GM23248 (cell line): ENCODE results near the gene AZGP1. TPM values are rescaled to one million over a fixed set of nuclear protein-coding genes. Genes with fewer than 3 reads are reported as not detected.
"Not testable (repeated sequence)": the region's sequence is repeated elsewhere in the genome, so short reads cannot be mapped to it uniquely, and the experiment has no call there.

Source experiments
- DNase-seq: peaks from one replicate; pipeline ENCODE4 v3.0.0-alpha.2; 2015
- H2AFZ ChIP-seq: fragments of 200-600 bp; sonication (generic); 2 replicates; pipeline ENCODE4 v1.6.1; 2016; ENCODE audit warnings: antibody characterized with exemption
- H3F3A ChIP-seq: fragments of 200-600 bp; sonication (generic); 2 replicates; pipeline ENCODE4 v1.6.1; 2016; ENCODE audit warnings: mild to moderate bottlenecking, antibody characterized with exemption, mixed run types; ENCODE audit not compliant: insufficient read depth
- H3K27ac ChIP-seq: fragments of 200-600 bp; sonication (generic); 2 replicates; pipeline ENCODE4 v1.5.1; 2016; ENCODE audit warnings: mild to moderate bottlenecking
- H3K27me3 ChIP-seq: fragments of 200-600 bp; sonication (generic); replicated peaks from 2 replicates; pipeline ENCODE4 v1.6.1; 2016; ENCODE audit warnings: mild to moderate bottlenecking; ENCODE audit not compliant: insufficient read depth
- H3K36me3 ChIP-seq: fragments of 200-600 bp; sonication (generic); 2 replicates; pipeline ENCODE4 v1.6.1; 2016; ENCODE audit warnings: low read depth, mild to moderate bottlenecking
- H3K4me1 ChIP-seq: fragments of 200-600 bp; sonication (generic); 2 replicates; pipeline ENCODE4 v1.6.1; 2016; ENCODE audit warnings: mild to moderate bottlenecking; ENCODE audit not compliant: insufficient read depth
- H3K4me2 ChIP-seq: fragments of 200-600 bp; sonication (generic); one replicate; pipeline ENCODE4 v1.6.1; 2016; ENCODE audit warnings: mild to moderate bottlenecking; ENCODE audit not compliant: unreplicated experiment
- H3K4me3 ChIP-seq: fragments of 200-600 bp; sonication (generic); 2 replicates; pipeline ENCODE4 v1.5.1; 2016; ENCODE audit warnings: mild to moderate bottlenecking
- H3K79me2 ChIP-seq: fragments of 200-600 bp; sonication (generic); 2 replicates; pipeline ENCODE4 v1.6.1; 2016; ENCODE audit warnings: mild to moderate bottlenecking; ENCODE audit not compliant: insufficient read depth
- H3K9ac ChIP-seq: fragments of 200-600 bp; sonication (generic); 2 replicates; pipeline ENCODE4 v1.6.1; 2016; ENCODE audit warnings: mild to moderate bottlenecking
- H3K9me2 ChIP-seq: fragments of 200-600 bp; sonication (generic); 2 replicates; pipeline ENCODE4 v1.6.1; 2016; ENCODE audit warnings: mixed run types, mild to moderate bottlenecking, moderate library complexity; ENCODE audit not compliant: insufficient read depth
- H3K9me3 ChIP-seq: fragments of 200-600 bp; sonication (generic); one replicate; pipeline ENCODE4 v1.6.1; 2017; ENCODE audit warnings: low read depth
- H4K20me1 ChIP-seq: fragments of 200-600 bp; sonication (generic); 2 replicates; pipeline ENCODE4 v1.6.0; 2016; ENCODE audit not compliant: insufficient read depth
- EZH2 ChIP-seq: fragments of 200-600 bp; sonication (generic); IDR thresholded peaks from 2 replicates; pipeline ENCODE4 v1.6.1; 2018; ENCODE audit warnings: antibody characterized with exemption, mild to moderate bottlenecking; ENCODE audit not compliant: insufficient read depth, poor library complexity, severe bottlenecking
- EZH2phosphoT487 ChIP-seq: fragments of 200-600 bp; sonication (generic); IDR thresholded peaks from 2 replicates; pipeline ENCODE4 v1.6.1; 2018; ENCODE audit warnings: antibody characterized with exemption, moderate library complexity, mild to moderate bottlenecking, low read depth; ENCODE audit not compliant: insufficient read depth
- WGBS, 2 experiments: methylation state at CpG; one replicate each; pipeline ENCODE4 v1.1.6; 2015 to 2017; ENCODE audit warnings: low lambda C conversion rate in 2 of 2, low coverage in 1 of 2; ENCODE audit errors: missing lambda C conversion rate in 2 of 2; 5-methylcytosine and 5-hydroxymethylcytosine counted together
- in situ Hi-C: fragments of 300-500 bp; cut with MboI; formaldehyde crosslinking; loops from 2 replicates; pipeline ENCODE4 v1.15.0; 2020
- polyA plus RNA-seq: library from polyadenylated mRNA; unstranded; fragments of >200 nt; fragmentation: Nextera tagmentation; extraction: Ambion mirVana; gene quantifications from 2 replicates; pipeline ENCODE4 v1.2.1, GENCODE V29; 2016
- total RNA-seq: library from RNA; depleted of rRNA; stranded (reverse); fragments of >200 nt; shearing (Covaris generic); gene quantifications from 2 replicates; pipeline ENCODE4 v1.2.3, GENCODE V29; 2014

The AZGP1 gene
- total and polyA plus RNA-seq, 2 experiments from 2014 or later, result not detected

GRCh38 chr7:100011516-100011915 lies 35.7 kb upstream of the AZGP1 start:
- Histone ChIP-seq H3K79me2 (peaks cover 11% of the 10 kb centered on the region), H3K27me3 (no peaks in the 10 kb centered on the region; the same call in 1 of the 2 replicates), H4K20me1 (no peaks in the 10 kb centered on the region), H3K4me2 (no peak overlapping the region), H3K9ac (no peak overlapping the region), H3K36me3 (no peaks in the 10 kb centered on the region), H3K9me2 (no peaks in the 10 kb centered on the region), H3K9me3 (no peaks in the 10 kb centered on the region), H3K27ac (no peak overlapping the region), H2AFZ (no peak overlapping the region), H3F3A (no peaks in the 10 kb centered on the region), H3K4me3 (no peak overlapping the region), H3K4me1 (no peaks in the 10 kb centered on the region)
- TF ChIP-seq EZH2phosphoT487 (no peak), EZH2 (no peak)
- in situ Hi-C loops, result no loop called here
- no peak for DNase-seq
- WGBS, 2 experiments, result 40 to 52% methylated on average over 3 of the region's 3 CpGs

- TF ChIP-seq EZH2phosphoT487 (no peak), EZH2 (no peak)
- in situ Hi-C loops, result no loop called here
- Histone ChIP-seq H4K20me1 (no peaks in the 10 kb centered on the region), H3K4me2 (no peak overlapping the region), H3K9me2 (no peaks in the 10 kb centered on the region), H3K79me2 (peaks cover 5% of the 10 kb centered on the region), H3K27me3 (no peaks in the 10 kb centered on the region; the same call in 1 of the 2 replicates), H3K27ac (no peak overlapping the region), H3K9ac (no peak overlapping the region), H3K4me3 (no peak overlapping the region), H3K9me3 (no peaks in the 10 kb centered on the region), H3K36me3 (no peaks in the 10 kb centered on the region), H2AFZ (no peak overlapping the region), H3F3A (no peaks in the 10 kb centered on the region), H3K4me1 (no peaks in the 10 kb centered on the region)
- no peak for DNase-seq
- WGBS, 2 experiments, result 26 to 71% methylated on average over 1 to 2 of the region's 2 CpGs
Observed at GRCh38 chr7:100010901-100011300, 35.1 kb upstream of the AZGP1 start.

- 46 to 51% methylated on average over 8 of the region's 8 CpGs for WGBS, 2 experiments
- H3K79me2 ChIP-seq, H3K4me2 ChIP-seq, H3K27me3 ChIP-seq, H4K20me1 ChIP-seq, H3K9ac ChIP-seq, H3K4me1 ChIP-seq, H3K4me3 ChIP-seq, H2AFZ ChIP-seq, in situ Hi-C loops, H3K9me3 ChIP-seq, H3K9me2 ChIP-seq, H3K36me3 ChIP-seq, DNase-seq, H3F3A ChIP-seq, H3K27ac ChIP-seq: not testable (repeated sequence)
Observed at GRCh38 chr7:100009952-100010351, 34.1 kb upstream of the AZGP1 start.

- Histone ChIP-seq H3K36me3 (no peaks in the 10 kb centered on the region), H3K4me1 (no peaks in the 10 kb centered on the region), H2AFZ (no peak overlapping the region), H3K9me2 (no peaks in the 10 kb centered on the region), H4K20me1 (no peaks in the 10 kb centered on the region), H3K27me3 (no peaks in the 10 kb centered on the region; the same call in 1 of the 2 replicates), H3K27ac (no peak overlapping the region), H3F3A (no peaks in the 10 kb centered on the region), H3K4me3 (no peak overlapping the region), H3K9me3 (no peaks in the 10 kb centered on the region), H3K9ac (no peak overlapping the region), H3K4me2 (no peak overlapping the region), H3K79me2 (no peaks in the 10 kb centered on the region)
- no peak for DNase-seq
- 44 to 51% methylated on average over 10 of the region's 10 CpGs for WGBS, 2 experiments
- in situ Hi-C loops, result no loop called here
- TF ChIP-seq EZH2phosphoT487 (no peak), EZH2 (no peak)
Observed at GRCh38 chr7:100008525-100008924, 32.7 kb upstream of the AZGP1 start.

- H3K4me2 ChIP-seq, result no peak overlapping the region
- DNase-seq, result no peak
- no peak overlapping the region for H2AFZ ChIP-seq
- H3F3A ChIP-seq, result no peaks in the 10 kb centered on the region
- H3K79me2 ChIP-seq, result no peaks in the 10 kb centered on the region
- H3K27me3 ChIP-seq, result no peaks in the 10 kb centered on the region; the same call in 1 of the 2 replicates
- no peaks in the 10 kb centered on the region for H3K9me3 ChIP-seq
- H3K36me3 ChIP-seq, result no peaks in the 10 kb centered on the region
- 32% methylated on average over 3 of the region's 3 CpGs for WGBS, 2 experiments
- no peak overlapping the region for H3K27ac ChIP-seq
- TF ChIP-seq EZH2, result no peak
- no peak for TF ChIP-seq EZH2phosphoT487
- no peak overlapping the region for H3K4me3 ChIP-seq
- no peaks in the 10 kb centered on the region for H4K20me1 ChIP-seq
- no peaks in the 10 kb centered on the region for H3K9me2 ChIP-seq
- in situ Hi-C loops, result no loop called here
- H3K9ac ChIP-seq, result no peak overlapping the region
- no peaks in the 10 kb centered on the region for H3K4me1 ChIP-seq
Observed at GRCh38 chr7:100007887-100008286, 32.1 kb upstream of the AZGP1 start.
